ENCODE measurements around the gene GPI.
A peak's percentile ranks its signal among the peaks of the same experiment; 100 is the strongest.

Gene GPI

DNA sequence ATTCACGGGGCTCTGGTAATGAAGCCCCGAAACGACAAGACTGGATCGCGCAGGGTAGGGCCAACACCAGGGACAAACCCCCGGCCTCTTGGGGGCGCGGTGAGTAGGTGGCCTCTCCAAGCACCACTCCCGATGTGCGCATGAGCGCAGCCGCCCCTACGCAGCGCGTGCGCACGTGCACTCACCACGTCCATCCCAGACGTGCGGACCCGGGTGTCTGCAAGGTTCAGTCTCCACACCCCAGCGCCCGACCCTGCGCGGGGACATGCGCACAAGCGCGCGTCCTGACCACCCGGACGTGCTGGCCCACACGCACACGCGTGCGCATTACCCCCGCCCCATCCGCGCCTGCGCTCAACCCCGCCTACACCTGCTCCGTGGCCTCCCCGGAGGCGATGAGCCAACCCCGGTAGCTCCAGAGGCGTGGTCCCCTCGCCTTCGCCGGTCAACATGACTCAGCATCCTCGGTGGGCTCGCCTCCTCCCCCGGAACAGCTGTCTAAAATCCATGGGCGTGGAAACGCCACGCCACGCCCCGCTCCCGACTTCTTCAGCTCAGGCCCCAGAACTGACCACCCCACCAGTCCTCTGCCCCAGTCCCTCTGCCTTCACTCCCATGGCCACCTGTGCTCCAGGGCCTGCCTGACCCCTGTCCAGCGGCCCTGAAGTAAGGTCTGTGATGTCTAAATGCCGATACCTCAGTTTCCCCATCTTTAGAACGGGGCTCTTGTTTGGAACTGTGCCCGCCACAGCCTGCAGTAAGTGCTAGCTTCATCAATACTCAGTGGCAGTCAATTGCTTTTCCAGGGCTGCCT lies 5.6 kb upstream of the GPI start:
- TF ChIP-seq, protein P1, sequence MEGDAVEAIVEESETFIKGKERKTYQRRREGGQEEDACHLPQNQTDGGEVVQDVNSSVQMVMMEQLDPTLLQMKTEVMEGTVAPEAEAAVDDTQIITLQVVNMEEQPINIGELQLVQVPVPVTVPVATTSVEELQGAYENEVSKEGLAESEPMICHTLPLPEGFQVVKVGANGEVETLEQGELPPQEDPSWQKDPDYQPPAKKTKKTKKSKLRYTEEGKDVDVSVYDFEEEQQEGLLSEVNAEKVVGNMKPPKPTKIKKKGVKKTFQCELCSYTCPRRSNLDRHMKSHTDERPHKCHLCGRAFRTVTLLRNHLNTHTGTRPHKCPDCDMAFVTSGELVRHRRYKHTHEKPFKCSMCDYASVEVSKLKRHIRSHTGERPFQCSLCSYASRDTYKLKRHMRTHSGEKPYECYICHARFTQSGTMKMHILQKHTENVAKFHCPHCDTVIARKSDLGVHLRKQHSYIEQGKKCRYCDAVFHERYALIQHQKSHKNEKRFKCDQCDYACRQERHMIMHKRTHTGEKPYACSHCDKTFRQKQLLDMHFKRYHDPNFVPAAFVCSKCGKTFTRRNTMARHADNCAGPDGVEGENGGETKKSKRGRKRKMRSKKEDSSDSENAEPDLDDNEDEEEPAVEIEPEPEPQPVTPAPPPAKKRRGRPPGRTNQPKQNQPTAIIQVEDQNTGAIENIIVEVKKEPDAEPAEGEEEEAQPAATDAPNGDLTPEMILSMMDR (IDR thresholded peaks at IDR 0.05; ENCODE audit: control insufficient read depth, extremely low read depth, insufficient read depth): peak; percentile 67
- H3K4me3 ChIP-seq (ENCODE audit: low read depth, low read length): peak overlapping the region; percentile 50
- peak; percentile 96 for DNase-seq (ENCODE audit: low read depth)

DNA sequence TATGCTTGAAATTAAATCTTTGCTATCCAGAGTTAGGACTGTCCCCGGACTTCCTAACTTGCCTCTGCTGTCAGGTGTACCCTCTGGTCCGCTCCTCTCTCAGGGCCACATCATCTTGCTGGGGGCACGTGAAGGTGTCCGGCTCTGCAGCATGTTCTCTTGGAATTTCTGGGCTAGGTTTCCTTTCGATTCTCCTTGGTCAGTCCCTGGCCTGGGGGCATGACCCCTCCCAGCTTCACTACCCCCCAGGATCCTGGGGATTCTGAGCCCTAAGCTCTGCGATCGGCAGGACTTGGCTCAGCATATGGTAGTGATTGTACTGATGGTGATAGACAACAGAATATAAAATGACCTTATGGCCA lies 5.1 kb upstream of the GPI start:
- no peak for DNase-seq (ENCODE audit: low read depth)
- H3K4me3 ChIP-seq (ENCODE audit: low read depth, low read length): peak overlapping the region; percentile 50
- TF ChIP-seq, protein P1 (IDR thresholded peaks at IDR 0.05; ENCODE audit: control insufficient read depth, extremely low read depth, insufficient read depth): no peak

DNA sequence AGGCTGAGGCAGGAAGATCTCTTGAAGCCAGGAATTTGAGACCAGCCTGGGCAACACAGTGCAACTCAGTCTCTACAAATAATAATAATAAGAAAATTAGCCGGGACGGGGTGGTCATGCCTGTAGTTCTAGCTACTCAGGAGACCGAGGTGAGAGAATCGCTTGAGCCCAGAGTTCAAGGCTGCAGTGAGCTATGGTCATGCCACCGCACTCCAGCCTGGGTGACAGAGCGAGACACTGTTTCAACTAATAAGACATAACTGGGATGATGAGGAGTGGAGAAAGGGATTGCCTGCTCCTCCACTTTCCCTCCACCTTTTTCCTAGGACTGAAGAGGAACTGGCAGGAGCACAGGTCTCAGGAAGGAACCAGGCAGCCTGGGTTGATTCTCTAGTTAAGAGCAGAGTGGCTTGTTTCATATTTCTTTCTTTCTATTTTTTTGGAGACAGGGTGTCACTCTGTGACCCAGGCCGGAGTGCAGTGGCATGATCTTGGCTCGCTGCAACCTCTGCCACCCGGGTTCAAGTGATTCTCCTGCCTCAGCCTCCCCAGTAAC lies 4.6 kb upstream of the GPI start:
- H3K4me3 ChIP-seq (ENCODE audit: low read depth, low read length): no peak overlapping the region
- TF ChIP-seq, protein P1 (IDR thresholded peaks at IDR 0.05; ENCODE audit: control insufficient read depth, extremely low read depth, insufficient read depth): no peak
- no peak for DNase-seq (ENCODE audit: low read depth)

DNA sequence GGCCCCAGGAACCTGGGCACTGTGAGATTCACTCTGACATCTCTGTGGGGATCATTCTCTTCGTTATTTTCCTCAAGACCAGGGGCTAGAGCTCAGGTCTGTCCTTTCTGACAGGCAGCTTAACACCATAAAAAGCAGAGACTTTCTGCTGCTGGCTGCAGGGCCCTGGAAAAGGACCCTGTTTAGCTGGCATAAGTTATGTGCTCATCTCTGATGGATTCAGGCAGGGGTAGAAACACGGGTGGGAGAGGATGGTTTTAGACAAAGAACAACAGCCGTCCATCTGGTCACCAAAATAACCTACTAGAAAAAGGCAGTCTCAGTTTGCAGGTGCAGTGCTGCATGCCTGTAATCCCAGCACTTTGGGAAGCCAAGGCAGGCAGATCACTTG lies 2.3 kb upstream of the GPI start:
- H3K4me3 ChIP-seq (ENCODE audit: low read depth, low read length): no peak overlapping the region
- TF ChIP-seq, protein P1 (IDR thresholded peaks at IDR 0.05; ENCODE audit: control insufficient read depth, extremely low read depth, insufficient read depth): no peak
- no peak for DNase-seq (ENCODE audit: low read depth)

DNA sequence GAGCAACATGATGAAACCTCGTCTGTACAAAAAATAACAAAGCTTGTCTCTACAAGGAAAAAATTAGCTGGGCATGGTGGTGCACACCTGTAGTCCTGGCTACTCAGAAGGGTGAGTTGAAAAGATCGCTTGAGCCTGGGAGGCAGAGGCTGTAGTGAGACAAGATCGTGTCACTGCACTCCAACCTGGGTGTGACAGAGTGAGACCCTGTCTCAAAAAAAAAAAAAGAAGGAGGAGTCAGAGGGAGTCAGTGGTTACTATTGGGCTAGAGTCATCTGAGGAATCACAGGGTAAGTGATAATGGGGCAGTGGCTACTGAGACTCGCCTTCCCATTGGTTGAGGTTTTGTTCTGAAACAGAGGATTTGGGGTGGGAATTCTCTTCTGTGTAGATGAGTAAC lies 1.9 kb upstream of the GPI start:
- TF ChIP-seq, protein P1 (IDR thresholded peaks at IDR 0.05; ENCODE audit: control insufficient read depth, extremely low read depth, insufficient read depth): no peak
- no peak for DNase-seq (ENCODE audit: low read depth)
- no peak overlapping the region for H3K4me3 ChIP-seq (ENCODE audit: low read depth, low read length)

DNA sequence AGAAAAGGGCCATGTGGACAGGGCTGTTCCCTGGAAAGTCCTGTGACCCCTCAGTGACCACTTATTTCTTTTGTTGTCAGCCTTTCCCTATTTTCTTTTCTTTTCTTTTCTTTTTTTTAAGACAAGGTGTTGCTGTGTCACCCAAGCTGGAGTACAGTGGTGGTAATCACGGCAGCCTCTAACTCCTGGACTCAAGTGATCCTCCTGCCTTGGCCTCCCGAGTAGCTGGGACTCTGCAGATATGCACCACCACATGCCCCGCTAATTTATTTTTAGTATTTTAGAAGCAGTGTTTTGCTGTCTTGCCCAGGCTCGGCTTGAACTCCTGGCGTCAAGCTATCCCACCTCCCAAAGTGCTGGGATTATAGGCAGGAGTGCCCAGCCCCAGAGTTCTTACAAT lies 1.1 kb upstream of the GPI start:
- no peak overlapping the region for H3K4me3 ChIP-seq (ENCODE audit: low read depth, low read length)
- no peak for DNase-seq (ENCODE audit: low read depth)
- TF ChIP-seq, protein P1 (IDR thresholded peaks at IDR 0.05; ENCODE audit: control insufficient read depth, extremely low read depth, insufficient read depth): no peak

DNA sequence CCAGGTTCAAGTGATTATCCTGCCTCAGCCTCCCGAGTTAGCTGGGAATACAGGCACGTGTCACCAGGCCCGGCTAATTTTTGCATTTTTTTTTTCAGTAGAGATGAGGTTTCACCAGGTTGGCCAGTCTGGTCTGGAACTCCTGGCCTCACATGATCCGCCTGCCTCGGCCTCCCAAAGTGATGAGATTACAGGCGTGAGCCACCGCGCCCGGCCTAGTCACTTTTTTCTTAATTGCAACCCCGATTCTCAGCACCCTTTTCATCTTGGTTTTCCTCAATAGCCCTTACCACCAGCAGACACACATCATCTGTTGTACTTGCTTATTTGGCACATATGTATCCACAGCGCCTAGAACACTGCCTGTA lies 550 bp upstream of the GPI start:
- peak overlapping the region; percentile 94 for H3K4me3 ChIP-seq (ENCODE audit: low read depth, low read length)
- TF ChIP-seq, protein P1 (IDR thresholded peaks at IDR 0.05; ENCODE audit: control insufficient read depth, extremely low read depth, insufficient read depth): no peak
- no peak for DNase-seq (ENCODE audit: low read depth)

All from LNCaP clone FGC (cell line).